Activated CD8-positive, alpha-beta T cell treated with anti-CD3 and anti-CD28 coated beads, Interleukin-2, amount 10 ng/mL, durations not matched to agents 7 days and 5 days (primary cell): Measurements from ENCODE around the gene ZDHHC11. TPM values are rescaled to one million over a fixed set of nuclear protein-coding genes. Genes with fewer than 3 reads are reported as not detected.
"Not testable (repeated sequence)": the region's sequence is repeated elsewhere in the genome, so short reads cannot be mapped to it uniquely, and the experiment has no call there.

Source experiments
- ATAC-seq: fragments of 150-1000 bp; cut with Tn5 transposase; one replicate; pipeline ENCODE4 v1.10.0; 2021; ENCODE audit warnings: moderate library complexity
- CTCF ChIA-PET: fragments of 350-600 bp; sonication (Branson Sonifier 250); formaldehyde crosslinking; loops from one replicate; lab custom pipeline; 2021; ENCODE audit warnings: antibody characterized with exemption; lab: Charles Lee
- POLR2A ChIA-PET: fragments of 350-600 bp; sonication (Branson Sonifier 250); formaldehyde crosslinking; loops from one replicate; lab custom pipeline; 2021; ENCODE audit warnings: antibody characterized with exemption; lab: Charles Lee
- DNase-seq: peaks from one replicate; pipeline ENCODE4 v3.0.0-alpha.2; 2020
- H3K27ac Mint-ChIP-seq: one replicate; pipeline ENCODE4 v1.8.0; 2021; ENCODE audit warnings: mild to moderate bottlenecking, mixed read lengths
- H3K27me3 Mint-ChIP-seq: one replicate; pipeline ENCODE4 v1.8.0; 2021; ENCODE audit warnings: low read depth, mixed read lengths
- H3K36me3 Mint-ChIP-seq: one replicate; pipeline ENCODE4 v1.8.0; 2021; ENCODE audit warnings: low read depth, mixed read lengths
- H3K4me1 Mint-ChIP-seq: one replicate; pipeline ENCODE4 v1.8.0; 2021; ENCODE audit warnings: low read depth, mixed read lengths
- H3K4me3 Mint-ChIP-seq: one replicate; pipeline ENCODE4 v1.8.0; 2021; ENCODE audit warnings: mild to moderate bottlenecking, mixed read lengths
- H3K9me3 Mint-ChIP-seq: one replicate; pipeline ENCODE4 v1.8.0; 2022; ENCODE audit warnings: mixed read lengths; ENCODE audit not compliant: insufficient read depth
- total RNA-seq, 2 experiments: library from RNA; stranded (reverse); gene quantifications; one replicate each; pipeline ENCODE4 v1.2.3, GENCODE V29; 2021

The ZDHHC11 gene
- total RNA-seq, 2 experiments from 2014 or later: 11.9 to 17.0 TPM

- DNase-seq, POLR2A ChIA-PET, H3K27me3 Mint-ChIP-seq, ATAC-seq, H3K4me3 Mint-ChIP-seq, CTCF ChIA-PET, H3K36me3 Mint-ChIP-seq, H3K9me3 Mint-ChIP-seq, H3K27ac Mint-ChIP-seq, H3K4me1 Mint-ChIP-seq: not testable (repeated sequence)
Observed at GRCh38 chr5:845676-846601, 4.8 kb downstream of the ZDHHC11 start.

GRCh38 chr5:845031-845675, 5.6 kb downstream of the ZDHHC11 start:
- POLR2A ChIA-PET, H3K27me3 Mint-ChIP-seq, DNase-seq, H3K4me1 Mint-ChIP-seq, H3K36me3 Mint-ChIP-seq, H3K4me3 Mint-ChIP-seq, H3K9me3 Mint-ChIP-seq, H3K27ac Mint-ChIP-seq, ATAC-seq, CTCF ChIA-PET: not testable (repeated sequence)

GRCh38 chr5:844426-844825, 6.4 kb downstream of the ZDHHC11 start:
- H3K36me3 Mint-ChIP-seq, H3K9me3 Mint-ChIP-seq, H3K4me3 Mint-ChIP-seq, H3K4me1 Mint-ChIP-seq, CTCF ChIA-PET, H3K27me3 Mint-ChIP-seq, H3K27ac Mint-ChIP-seq, POLR2A ChIA-PET, DNase-seq, ATAC-seq: not testable (repeated sequence)

GRCh38 chr5:843926-844325, 6.9 kb downstream of the ZDHHC11 start:
- H3K27me3 Mint-ChIP-seq, ATAC-seq, POLR2A ChIA-PET, H3K9me3 Mint-ChIP-seq, H3K36me3 Mint-ChIP-seq, H3K4me3 Mint-ChIP-seq, H3K27ac Mint-ChIP-seq, CTCF ChIA-PET, DNase-seq, H3K4me1 Mint-ChIP-seq: not testable (repeated sequence)

GRCh38 chr5:843371-843770, 7.4 kb downstream of the ZDHHC11 start:
- H3K36me3 Mint-ChIP-seq, DNase-seq, H3K4me3 Mint-ChIP-seq, POLR2A ChIA-PET, ATAC-seq, CTCF ChIA-PET, H3K9me3 Mint-ChIP-seq, H3K27me3 Mint-ChIP-seq, H3K27ac Mint-ChIP-seq, H3K4me1 Mint-ChIP-seq: not testable (repeated sequence)

- H3K27ac Mint-ChIP-seq, H3K27me3 Mint-ChIP-seq, H3K36me3 Mint-ChIP-seq: not testable (repeated sequence)
Observed at GRCh38 chr5:842402-843221, 8.2 kb downstream of the ZDHHC11 start.

GRCh38 chr5:841531-842401, 9.0 kb downstream of the ZDHHC11 start:
- H3K4me1 Mint-ChIP-seq, H3K4me3 Mint-ChIP-seq, CTCF ChIA-PET, DNase-seq, H3K27me3 Mint-ChIP-seq, H3K27ac Mint-ChIP-seq, POLR2A ChIA-PET, H3K36me3 Mint-ChIP-seq, H3K9me3 Mint-ChIP-seq: not testable (repeated sequence)
- ATAC-seq: peak; percentile 18

More at GRCh38 chr5:842402-843221, 8.2 kb downstream of the ZDHHC11 start:
- ATAC-seq, H3K4me1 Mint-ChIP-seq, H3K4me3 Mint-ChIP-seq, H3K9me3 Mint-ChIP-seq, POLR2A ChIA-PET, CTCF ChIA-PET, DNase-seq: not testable (repeated sequence)

GRCh38 chr5:840974-841435, 9.8 kb downstream of the ZDHHC11 start:
- H3K36me3 Mint-ChIP-seq, CTCF ChIA-PET, POLR2A ChIA-PET, DNase-seq, H3K9me3 Mint-ChIP-seq, H3K4me3 Mint-ChIP-seq, H3K27ac Mint-ChIP-seq, H3K4me1 Mint-ChIP-seq, H3K27me3 Mint-ChIP-seq, ATAC-seq: not testable (repeated sequence)

- H3K4me3 Mint-ChIP-seq, ATAC-seq, H3K4me1 Mint-ChIP-seq, H3K9me3 Mint-ChIP-seq, H3K36me3 Mint-ChIP-seq, CTCF ChIA-PET, H3K27me3 Mint-ChIP-seq, H3K27ac Mint-ChIP-seq, DNase-seq, POLR2A ChIA-PET: not testable (repeated sequence)
Observed at GRCh38 chr5:840118-840973, 10.4 kb downstream of the ZDHHC11 start.

- H3K36me3 Mint-ChIP-seq, H3K27me3 Mint-ChIP-seq, CTCF ChIA-PET, H3K27ac Mint-ChIP-seq, H3K4me3 Mint-ChIP-seq, DNase-seq, ATAC-seq, H3K9me3 Mint-ChIP-seq, H3K4me1 Mint-ChIP-seq, POLR2A ChIA-PET: not testable (repeated sequence)
Observed at GRCh38 chr5:838431-838851, 12.3 kb downstream of the ZDHHC11 start.
